ENCODE data around the gene TSTD1. TPM values are rescaled to one million over a fixed set of nuclear protein-coding genes. Genes with fewer than 3 reads are reported as not detected.
"Not testable (repeated sequence)": the region's sequence is repeated elsewhere in the genome, so short reads cannot be mapped to it uniquely, and the experiment has no call there.

The TSTD1 gene
- total RNA-seq, 4 donors from 2014 or later: 33.0 to 152 (median 78.8) TPM

DNA sequence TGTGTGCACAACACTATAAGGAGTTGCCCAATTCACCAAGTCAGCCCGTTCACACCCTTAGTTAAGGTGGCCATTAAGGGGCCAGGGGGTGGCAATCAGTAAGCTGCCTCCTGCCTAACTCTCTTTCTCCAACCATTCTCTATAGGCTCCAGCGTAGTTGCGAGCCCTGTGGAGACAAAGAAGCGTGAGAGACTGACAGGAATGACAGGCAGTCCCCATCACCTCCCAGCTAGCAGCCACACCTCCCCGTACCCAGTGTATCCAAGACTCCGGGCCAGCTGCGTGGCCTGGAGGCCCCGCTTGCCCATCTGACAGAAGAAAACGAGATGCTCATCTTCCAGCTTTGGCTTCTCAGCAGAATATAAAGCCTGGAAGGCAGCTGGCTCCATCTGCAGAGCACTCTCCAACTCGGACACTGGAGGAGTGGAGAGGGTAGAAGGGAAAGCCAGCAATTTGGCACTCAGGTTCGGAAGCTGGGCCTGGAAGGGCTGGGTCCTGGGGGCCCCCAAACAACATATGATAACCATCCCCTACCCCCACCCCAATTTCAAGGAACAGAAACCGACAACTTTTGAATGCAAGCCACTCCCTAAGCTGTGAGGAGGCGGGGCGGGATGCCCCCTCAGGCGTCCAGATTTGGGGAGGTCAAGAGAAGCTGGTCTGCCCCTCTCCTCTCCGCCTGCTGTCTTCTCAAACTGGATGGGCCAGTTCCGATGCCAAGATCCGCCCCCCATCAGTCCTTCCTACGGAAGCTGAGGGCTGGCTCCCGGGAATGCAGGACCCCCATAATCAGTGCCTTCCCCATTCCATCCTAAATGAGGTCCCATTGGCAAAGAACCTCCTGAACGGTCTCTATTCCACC lies 872 bp downstream of the TSTD1 start:
- H3K4me1 ChIP-seq: peaks cover 0 to 26% (median 0%) of the 10 kb centered on the region in 4 donors
- H3K36me3 ChIP-seq: peaks cover 0 to 36% (median 0%) of the 10 kb centered on the region in 3 donors
- TF ChIP-seq, protein P1, sequence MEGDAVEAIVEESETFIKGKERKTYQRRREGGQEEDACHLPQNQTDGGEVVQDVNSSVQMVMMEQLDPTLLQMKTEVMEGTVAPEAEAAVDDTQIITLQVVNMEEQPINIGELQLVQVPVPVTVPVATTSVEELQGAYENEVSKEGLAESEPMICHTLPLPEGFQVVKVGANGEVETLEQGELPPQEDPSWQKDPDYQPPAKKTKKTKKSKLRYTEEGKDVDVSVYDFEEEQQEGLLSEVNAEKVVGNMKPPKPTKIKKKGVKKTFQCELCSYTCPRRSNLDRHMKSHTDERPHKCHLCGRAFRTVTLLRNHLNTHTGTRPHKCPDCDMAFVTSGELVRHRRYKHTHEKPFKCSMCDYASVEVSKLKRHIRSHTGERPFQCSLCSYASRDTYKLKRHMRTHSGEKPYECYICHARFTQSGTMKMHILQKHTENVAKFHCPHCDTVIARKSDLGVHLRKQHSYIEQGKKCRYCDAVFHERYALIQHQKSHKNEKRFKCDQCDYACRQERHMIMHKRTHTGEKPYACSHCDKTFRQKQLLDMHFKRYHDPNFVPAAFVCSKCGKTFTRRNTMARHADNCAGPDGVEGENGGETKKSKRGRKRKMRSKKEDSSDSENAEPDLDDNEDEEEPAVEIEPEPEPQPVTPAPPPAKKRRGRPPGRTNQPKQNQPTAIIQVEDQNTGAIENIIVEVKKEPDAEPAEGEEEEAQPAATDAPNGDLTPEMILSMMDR (IDR thresholded peaks at IDR 0.05): no peak
- no peak for TF ChIP-seq POLR2A (IDR thresholded peaks at IDR 0.05)
- H3K4me3 ChIP-seq: peak overlapping the region; percentile 47 to 71 (median 66)
- no peak for DNase-seq
- H3K27me3 ChIP-seq: no peaks in the 10 kb centered on the region
- no peaks in the 10 kb centered on the region for H3K9me3 ChIP-seq
- H3K27ac ChIP-seq: peak overlapping the region; percentile 69 to 91 (median 81)

DNA sequence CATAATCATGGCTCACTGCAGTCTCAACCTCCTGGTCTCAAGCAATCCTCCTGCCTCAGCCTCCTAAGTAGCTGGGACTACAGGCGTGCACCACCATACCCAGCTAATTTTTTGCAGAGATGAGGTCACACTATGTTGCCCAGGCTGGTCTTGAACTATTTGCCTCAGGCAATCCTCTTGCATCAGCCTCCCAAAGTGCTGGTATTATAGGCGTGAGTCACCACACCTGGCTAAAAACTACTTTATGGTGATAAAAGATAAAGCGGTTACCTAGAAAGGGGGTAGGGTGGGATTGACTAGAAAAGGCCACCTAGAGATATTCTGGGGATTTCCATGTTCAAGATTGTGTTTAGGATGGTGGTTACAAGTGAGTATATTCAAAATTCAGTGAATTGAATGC lies 5.0 kb downstream of the TSTD1 start:
- H3K4me3 ChIP-seq: no peak overlapping the region
- TF ChIP-seq, protein P1 (IDR thresholded peaks at IDR 0.05): no peak
- TF ChIP-seq POLR2A (IDR thresholded peaks at IDR 0.05): no peak
- H3K27me3 ChIP-seq: no peaks in the 10 kb centered on the region
- H3K36me3 ChIP-seq: no peaks in the 10 kb centered on the region
- no peak for DNase-seq
- no peaks in the 10 kb centered on the region for H3K9me3 ChIP-seq
- H3K4me1 ChIP-seq: peaks cover 0 to 13% (median 0%) of the 10 kb centered on the region in 4 donors
- no peak overlapping the region for H3K27ac ChIP-seq

DNA sequence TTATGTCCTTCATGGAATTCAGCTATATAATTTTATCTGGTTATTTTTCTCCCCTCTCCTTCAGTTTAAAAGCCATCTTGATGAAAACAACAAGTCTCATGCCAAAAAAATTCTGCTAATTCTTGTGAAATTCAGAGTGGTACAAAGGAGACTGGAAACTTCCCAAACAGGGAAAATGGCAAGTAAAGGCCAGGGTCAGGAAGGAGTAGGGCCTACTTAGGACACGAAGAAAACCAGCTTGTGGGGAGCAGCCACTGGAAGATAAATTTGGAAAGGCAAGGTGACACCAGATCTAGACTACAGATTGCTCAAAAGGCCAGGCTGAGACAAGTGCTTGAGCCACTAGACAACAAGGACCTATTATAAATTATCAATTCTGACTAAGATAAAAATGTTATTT lies 6.4 kb downstream of the TSTD1 start:
- TF ChIP-seq POLR2A (IDR thresholded peaks at IDR 0.05): no peak
- TF ChIP-seq, protein P1 (IDR thresholded peaks at IDR 0.05): no peak
- DNase-seq: no peak
- Histone ChIP-seq H3K36me3 (no peaks in the 10 kb centered on the region), H3K9me3 (no peaks in the 10 kb centered on the region), H3K4me1 (peaks cover 0 to 5% (median 0%) of the 10 kb centered on the region in 4 donors), H3K4me3 (no peak overlapping the region), H3K27me3 (no peaks in the 10 kb centered on the region), H3K27ac (no peak overlapping the region)

DNA sequence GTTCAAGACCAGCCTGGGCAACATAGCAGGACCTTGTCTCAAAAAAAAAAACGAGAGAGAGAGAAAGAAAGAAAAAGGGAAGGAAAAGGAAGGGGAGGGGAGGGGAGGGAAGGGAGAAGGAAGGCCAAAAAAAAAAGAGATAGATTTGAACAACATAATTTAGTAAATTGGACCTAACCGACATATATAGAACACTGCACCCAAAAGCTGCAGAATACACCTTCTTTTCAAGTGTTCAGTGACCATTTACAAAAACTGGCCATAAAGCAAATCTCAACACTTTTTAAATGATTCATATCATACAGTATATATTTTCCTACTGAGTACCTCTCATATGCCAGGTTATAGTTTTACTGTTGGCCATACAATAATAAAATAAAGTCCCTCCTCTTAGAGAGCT lies 6.9 kb downstream of the TSTD1 start:
- H3K36me3 ChIP-seq: no peaks in the 10 kb centered on the region
- no peak for DNase-seq
- no peak overlapping the region for H3K4me3 ChIP-seq
- no peak overlapping the region for H3K27ac ChIP-seq
- no peaks in the 10 kb centered on the region for H3K9me3 ChIP-seq
- TF ChIP-seq POLR2A (IDR thresholded peaks at IDR 0.05): no peak
- TF ChIP-seq, protein P1 (IDR thresholded peaks at IDR 0.05): no peak
- H3K27me3 ChIP-seq: no peaks in the 10 kb centered on the region
- no peaks in the 10 kb centered on the region for H3K4me1 ChIP-seq

DNA sequence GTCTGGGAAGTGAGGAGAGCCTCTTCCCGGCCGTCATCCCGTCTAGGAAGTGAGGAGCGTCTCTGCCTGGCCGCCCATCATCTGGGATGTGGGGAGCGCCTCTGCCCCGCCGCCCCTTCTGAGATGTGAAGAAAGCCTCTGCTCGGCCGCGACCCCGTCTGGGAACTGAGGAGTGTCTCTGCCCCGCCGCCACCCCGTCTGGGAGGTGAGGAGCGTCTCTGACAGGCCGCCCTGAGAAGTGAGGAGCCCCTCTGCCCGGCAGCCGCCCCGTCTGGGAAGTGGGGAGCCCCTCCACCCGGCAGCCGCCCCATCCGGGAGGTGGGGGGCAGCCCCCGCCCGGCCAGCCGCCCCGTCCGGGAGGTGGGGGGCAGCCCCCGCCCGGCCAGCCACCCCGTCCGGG lies 9.3 kb downstream of the TSTD1 start:
- H3K9me3 ChIP-seq, H3K27me3 ChIP-seq, DNase-seq: not testable (repeated sequence)

DNA sequence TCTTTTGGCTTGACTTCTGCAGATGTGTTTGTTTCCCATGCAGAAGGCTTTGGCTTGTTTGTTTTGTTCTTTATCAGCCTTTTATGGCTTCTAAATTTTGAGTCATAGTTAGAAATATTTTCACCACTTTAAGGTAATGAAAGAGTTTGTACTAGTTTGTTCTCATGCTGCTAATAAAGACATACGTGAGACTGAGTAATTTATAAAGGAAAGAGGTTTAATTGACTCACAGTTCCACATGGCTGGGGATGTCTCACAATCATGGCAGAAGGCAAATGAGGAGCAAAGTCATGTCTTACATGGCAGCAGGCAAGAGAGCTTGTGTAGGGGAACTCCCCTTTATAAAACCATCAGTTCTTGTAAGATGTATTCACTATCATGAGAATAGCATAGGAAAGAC lies 11.8 kb downstream of the TSTD1 start:
- DNase-seq, H3K27me3 ChIP-seq, H3K4me1 ChIP-seq, H3K36me3 ChIP-seq, H3K4me3 ChIP-seq, H3K9me3 ChIP-seq, H3K27ac ChIP-seq: not testable (repeated sequence)

More for the DNA sequence above, 9.3 kb downstream of the TSTD1 start:
- not testable (repeated sequence) for H3K36me3 ChIP-seq, H3K4me1 ChIP-seq, H3K4me3 ChIP-seq, H3K27ac ChIP-seq

DNA sequence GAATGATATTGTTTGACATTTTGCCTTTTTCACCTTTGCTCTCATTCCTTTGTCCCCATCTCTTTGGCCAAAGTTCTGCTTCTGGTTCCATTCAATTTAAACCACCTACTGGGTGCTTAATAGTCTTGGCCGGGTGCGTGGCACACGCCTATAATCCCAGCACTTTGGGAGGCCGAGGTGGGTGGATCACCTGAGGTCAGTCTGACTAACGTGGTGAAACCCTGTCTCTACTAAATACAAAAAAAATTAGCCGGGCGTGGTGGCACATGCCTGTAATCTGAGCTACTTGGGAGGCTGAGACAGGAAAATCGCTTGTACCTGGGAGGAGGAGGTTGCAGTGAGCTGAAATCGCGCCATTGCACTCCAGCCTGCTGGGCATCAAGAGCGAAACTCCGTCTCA lies 16.3 kb downstream of the TSTD1 start:
- DNase-seq, H3K4me3 ChIP-seq, H3K27me3 ChIP-seq, H3K27ac ChIP-seq, H3K9me3 ChIP-seq, H3K36me3 ChIP-seq: not testable (repeated sequence)
- peaks cover 0 to 23% (median 3%) of the 10 kb centered on the region in 4 donors for H3K4me1 ChIP-seq

All from Peyer's patch (tissue), 4 donors.